LNCaP clone FGC (cell line): ENCODE data around the gene PPFIBP2.

Source experiments
- DNase-seq: peaks from one replicate; pipeline ENCODE4 v3.0.0-alpha.2; 2011; ENCODE audit warnings: low read depth
- H3K4me3 ChIP-seq: 2 replicates; pipeline ENCODE4 v1.5.1; 2011; ENCODE audit warnings: mild to moderate bottlenecking, low read depth, low read length, control low read depth
- TF ChIP-seq, protein P1 (sequence below): IDR thresholded peaks from 2 replicates; pipeline ENCODE4 v1.5.1; 2012; ENCODE audit warnings: mild to moderate bottlenecking; ENCODE audit not compliant: control insufficient read depth, insufficient read depth; ENCODE audit errors: extremely low read depth

PPFIBP2 gene

DNA sequence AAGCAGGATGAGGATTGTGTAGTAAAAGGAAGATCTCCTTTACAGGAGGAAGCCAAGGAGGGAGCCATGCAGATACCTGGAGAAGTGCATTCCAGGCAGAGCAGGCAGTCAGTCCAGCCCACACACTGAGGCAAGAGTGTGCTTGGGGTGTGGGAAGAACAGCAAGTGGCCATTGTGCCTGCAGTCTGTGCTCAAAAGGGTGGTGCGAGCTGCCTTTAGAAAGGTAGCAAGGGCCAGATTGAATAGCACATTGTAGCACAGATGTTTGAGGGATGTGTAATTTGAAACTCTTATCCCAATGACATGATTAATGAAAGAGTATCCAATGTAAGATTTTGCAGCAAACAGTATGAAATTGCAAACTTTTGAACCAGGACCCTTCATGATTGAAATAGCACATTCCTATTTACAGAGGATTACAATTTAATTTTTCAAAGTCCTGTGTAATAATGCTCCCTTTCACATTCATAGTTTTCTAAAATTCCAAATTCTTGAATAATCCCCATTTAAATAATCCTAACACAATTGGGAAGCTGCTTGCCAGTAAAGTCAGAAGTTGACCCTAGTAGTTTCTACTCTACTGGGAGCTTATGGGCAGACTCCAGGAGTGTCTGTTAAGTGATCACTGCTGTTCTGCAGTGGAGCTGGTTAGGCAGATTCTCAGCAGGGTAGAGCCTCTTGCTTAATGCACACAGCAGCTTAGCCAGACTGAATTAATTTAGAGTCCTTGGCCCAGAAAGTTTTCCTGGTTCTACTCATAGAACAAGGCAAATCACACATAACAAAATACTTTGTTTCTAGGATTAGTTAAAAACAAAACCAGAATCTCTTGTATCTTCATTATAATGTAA, 81.4 kb downstream of the PPFIBP2 start:
- H3K4me3 ChIP-seq, result no peak overlapping the region
- TF ChIP-seq, protein P1, sequence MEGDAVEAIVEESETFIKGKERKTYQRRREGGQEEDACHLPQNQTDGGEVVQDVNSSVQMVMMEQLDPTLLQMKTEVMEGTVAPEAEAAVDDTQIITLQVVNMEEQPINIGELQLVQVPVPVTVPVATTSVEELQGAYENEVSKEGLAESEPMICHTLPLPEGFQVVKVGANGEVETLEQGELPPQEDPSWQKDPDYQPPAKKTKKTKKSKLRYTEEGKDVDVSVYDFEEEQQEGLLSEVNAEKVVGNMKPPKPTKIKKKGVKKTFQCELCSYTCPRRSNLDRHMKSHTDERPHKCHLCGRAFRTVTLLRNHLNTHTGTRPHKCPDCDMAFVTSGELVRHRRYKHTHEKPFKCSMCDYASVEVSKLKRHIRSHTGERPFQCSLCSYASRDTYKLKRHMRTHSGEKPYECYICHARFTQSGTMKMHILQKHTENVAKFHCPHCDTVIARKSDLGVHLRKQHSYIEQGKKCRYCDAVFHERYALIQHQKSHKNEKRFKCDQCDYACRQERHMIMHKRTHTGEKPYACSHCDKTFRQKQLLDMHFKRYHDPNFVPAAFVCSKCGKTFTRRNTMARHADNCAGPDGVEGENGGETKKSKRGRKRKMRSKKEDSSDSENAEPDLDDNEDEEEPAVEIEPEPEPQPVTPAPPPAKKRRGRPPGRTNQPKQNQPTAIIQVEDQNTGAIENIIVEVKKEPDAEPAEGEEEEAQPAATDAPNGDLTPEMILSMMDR, result no peak
- no peak for DNase-seq

DNA sequence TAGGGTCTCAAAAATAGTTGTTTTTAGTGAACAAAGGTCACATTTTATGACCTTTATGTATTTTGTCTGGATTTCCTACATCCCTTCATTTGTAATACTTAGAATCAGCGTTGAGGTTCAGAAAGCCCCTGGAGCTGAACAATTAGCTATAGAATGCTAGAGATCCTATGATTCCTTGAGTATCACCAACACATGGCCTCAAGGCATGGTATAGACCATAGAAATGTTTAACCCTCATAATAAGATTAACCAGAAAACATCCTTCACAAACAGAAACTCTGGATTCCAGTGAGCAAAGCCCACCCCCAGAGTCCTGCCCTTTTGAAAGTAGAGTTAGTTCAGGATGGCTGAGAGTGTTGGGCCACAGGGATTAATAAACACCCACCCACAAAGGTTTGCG, 82.2 kb downstream of the PPFIBP2 start:
- no peak overlapping the region for H3K4me3 ChIP-seq
- TF ChIP-seq, protein P1, result no peak
- DNase-seq, result no peak

DNA sequence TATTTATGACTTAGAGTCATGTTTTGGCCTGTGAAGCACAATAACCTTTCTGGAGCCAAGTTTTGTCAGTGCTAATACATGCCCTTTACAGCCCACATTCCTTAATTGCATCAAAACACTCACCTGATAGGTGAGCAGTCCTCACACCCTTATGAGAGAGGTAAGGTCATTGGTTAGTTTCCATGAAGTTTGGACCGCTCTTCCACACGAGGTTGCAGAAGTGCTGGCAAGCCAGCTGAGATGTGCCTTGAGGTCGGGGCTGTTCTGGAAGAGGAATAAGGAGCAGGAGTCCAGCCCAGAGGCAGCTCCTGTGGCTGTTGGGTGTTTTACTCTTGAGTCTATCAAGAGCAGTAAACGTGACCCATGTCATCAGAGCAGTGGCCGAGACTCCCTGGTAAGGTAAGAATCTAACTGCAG, 83.2 kb downstream of the PPFIBP2 start:
- H3K4me3 ChIP-seq, result no peak overlapping the region; the same call in 1 of the 2 replicates
- DNase-seq, result no peak
- TF ChIP-seq, protein P1, result no peak

- TF ChIP-seq, protein P1, result no peak
- DNase-seq, result peak; percentile 86
- peak overlapping the region; percentile 11; the same call in 1 of the 2 replicates for H3K4me3 ChIP-seq
These were observed 83.8 kb downstream of the PPFIBP2 start for GRCh38 chr11:7597620-7598019.

- TF ChIP-seq, protein P1, result no peak
- DNase-seq, result no peak
- H3K4me3 ChIP-seq, result no peak overlapping the region
These were observed 85.4 kb downstream of the PPFIBP2 start for GRCh38 chr11:7599209-7599608.

DNA sequence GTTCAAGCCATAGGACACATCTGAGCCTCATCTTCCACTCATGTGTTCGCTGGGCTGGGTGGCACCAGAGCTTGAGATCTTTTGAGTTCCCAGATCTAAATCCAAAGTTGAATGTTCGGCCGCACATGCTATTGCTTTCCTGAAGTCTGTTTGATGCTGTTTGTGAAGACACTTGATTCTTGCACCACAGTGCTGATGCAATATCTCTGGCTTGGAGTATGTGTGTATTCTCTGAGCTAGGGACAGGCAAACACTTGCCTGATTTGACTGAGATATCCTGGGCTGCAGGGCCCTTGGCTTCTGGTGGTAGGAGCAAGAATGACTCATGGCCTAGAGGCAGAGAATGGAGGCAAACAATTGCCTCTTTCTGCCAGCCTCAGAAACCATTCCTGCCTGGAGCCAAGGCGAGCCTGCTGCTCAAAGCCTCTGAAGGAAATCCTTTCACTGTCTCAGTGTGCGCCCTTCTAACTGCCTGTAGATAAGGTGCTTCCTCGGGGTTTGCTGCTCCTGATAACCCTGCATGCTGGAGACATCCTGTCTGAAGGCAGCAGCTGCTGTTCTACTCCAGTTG, 86.5 kb downstream of the PPFIBP2 start:
- TF ChIP-seq, protein P1, result no peak
- H3K4me3 ChIP-seq, result no peak overlapping the region
- no peak for DNase-seq
